NCI-H1436 (cell line): ENCODE results near the gene GID8.
A peak's percentile ranks its signal among the peaks of the same experiment; 100 is the strongest.

Experiments
- DNase-seq: peaks from one replicate; lab custom pipeline; 2025; lab: John Stamatoyannopoulos, UW

The GID8 gene

DNA sequence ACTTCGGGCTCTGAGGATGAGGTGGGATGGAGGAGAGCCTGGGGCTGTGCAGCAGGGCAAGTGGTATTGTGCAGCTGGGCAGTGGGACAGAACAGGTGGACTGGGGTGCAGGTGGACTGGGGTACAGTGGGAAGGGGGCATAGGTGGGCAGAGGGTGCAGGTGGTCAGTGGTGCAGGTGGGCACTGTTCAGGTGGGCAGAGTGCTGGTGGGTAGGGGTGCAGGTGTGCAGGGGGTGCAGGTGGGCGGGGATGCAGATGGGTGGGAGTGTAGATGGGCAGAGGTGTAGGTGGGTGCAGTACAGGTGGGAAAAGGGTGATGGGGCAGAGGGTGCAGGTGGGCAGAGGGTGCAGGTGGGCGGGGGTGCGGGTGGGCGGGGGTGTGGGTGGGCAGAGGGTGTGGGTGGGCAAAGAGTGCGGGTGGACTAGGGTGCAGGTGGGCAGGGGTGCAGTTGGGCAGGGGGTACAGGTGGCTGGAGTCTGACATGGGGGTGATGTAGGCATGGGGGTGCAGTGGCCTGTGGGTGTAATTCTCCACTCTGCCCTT is 48.4 kb downstream of the GID8 start:
- DNase-seq, result no peak

DNA sequence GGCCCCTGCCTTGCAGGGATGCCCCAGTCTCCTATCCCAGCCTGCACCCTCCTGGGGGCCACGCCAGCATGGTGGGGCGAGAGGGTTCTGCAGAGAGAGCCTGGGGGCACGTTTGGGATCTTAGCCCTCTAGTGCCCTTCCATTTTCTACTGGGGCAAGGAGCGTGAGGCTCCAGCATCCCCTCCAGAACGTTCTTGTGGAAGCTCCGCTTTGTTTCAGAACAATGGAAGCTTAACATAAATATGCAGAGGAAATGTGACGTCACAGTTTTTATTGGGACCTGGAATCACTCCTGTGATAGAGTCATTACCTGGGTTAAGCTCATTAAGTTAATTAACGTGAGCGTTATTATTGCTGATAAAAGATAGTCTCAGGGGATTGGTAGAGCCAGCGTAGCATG is 49.2 kb downstream of the GID8 start:
- peak; percentile 44 for DNase-seq

DNA sequence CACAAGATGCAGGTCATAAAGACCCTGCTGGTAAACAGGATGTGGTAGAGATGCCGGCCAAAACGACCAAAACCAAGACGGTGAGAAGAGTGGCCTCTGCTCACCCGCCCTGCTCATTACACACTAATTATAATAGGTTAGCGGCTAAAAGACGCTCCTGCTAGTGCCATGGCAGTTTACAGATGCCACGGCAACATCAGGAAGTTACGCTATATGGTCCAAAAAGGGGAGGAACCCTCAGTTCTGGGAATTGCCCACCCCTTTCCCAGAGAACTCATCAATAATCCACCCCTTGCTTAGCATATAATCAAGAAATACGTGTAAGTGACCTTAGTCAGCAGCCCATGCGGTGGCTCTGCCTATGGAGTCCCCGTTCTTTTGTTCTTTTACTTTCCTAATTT is 51.3 kb downstream of the GID8 start:
- DNase-seq, result no peak

- no peak for DNase-seq
Measured at GRCh38 chr20:62990306-62990825, 52.4 kb downstream of the GID8 start.

DNA sequence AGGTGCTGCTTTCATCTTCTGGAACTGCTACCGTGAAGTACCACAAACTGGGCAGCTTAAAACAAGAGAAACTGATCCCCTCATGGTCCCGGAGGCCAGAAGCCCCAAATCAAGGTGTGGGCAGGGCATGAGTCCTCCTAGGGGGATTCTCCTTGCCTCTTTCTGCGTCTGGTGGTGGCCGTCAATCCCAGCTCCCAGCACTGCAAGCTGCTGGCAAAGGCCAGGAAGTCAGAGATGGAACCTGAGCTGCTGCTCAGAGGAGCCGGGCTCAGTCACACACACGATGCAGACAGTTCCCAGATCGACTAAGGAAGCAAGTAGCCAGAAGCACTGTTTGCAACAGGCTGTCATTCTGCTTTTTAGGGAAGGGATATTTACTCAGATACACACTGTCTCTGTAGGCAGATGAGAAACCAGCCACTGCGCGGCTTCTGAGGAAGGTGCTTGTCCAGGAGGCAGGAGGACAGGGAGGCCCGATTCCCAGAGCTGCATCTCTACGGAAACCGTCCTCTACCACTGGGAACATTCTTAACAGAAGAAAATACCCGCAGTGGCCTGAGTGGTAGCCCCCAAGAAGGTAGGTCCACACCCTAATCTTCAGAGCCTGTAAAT is 53.4 kb downstream of the GID8 start:
- DNase-seq, result no peak

DNA sequence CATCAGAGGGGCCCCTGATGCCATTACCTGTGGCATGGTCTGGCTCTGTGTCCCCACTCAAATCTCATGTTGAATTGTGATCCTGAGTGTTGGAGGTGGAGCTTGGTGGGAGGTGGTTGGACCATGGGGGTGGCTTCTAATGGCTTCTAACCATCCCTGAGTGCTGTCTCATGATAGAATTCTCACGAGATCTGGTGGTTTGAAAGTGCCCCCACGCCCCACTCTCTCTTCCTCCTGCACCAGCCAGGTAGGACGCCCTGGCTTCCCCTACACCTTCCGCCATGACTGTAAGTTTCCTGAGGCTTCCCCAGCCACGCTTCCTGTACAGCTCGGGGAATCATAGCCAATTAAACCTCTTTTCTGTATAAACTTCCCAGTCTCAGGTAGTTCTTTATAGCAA is 53.9 kb downstream of the GID8 start:
- no peak for DNase-seq

DNA sequence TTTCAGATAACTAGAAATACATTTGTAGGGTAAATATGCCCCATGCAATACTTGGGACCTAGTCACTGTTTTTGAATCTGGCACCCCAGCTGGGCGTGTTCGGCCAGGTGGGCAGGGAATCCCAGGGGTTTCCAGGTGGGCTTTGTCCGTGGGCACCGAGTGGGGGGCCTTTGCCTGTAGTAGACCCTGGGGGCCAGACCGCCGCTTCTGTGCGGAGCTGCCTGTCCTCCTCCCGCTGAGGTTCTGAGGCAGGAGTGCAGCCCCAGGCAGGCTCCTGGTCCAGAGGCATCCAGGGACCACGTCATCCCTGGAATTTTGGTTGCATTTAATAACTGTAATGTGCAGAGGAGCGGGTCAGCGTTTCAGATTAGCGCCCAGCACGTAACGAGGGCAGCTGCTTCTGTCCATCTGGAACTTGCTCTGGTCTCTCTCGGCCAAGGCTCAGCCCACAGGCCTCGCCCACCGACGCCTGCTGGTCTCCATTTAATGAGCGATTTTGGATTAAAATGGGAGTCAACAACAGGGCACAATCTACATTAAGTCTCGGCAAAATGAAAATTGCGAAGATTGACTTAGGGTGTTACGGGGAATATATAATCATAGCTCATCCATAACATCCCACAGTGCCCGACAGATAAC is 56.0 kb downstream of the GID8 start:
- no peak for DNase-seq

DNA sequence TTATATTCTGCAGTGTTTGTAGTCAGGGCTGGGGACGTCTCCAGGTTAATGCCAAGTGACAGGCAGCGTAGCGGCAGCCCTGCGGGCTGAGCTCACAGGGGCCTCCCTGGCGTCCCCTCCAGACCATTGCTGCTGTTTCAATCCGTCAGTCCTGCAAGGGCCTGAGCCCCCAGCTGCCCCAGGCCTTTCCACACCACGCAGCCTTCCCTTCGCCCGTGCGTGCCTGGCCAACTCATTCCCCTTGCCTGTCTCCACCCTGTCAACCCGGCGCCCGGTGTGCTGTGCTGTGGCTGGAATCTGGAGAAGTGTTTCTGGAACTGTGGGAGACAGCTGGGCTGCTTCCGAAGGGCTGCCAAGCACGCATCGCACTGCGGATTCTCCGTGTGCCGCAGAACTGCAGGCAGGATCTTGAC is 56.9 kb downstream of the GID8 start:
- DNase-seq, result no peak

GRCh38 chr20:62995481-62995880 is 57.5 kb downstream of the GID8 start:
- DNase-seq, result no peak

- no peak for DNase-seq
Measured at GRCh38 chr20:62995898-62996595, 58.1 kb downstream of the GID8 start.

DNA sequence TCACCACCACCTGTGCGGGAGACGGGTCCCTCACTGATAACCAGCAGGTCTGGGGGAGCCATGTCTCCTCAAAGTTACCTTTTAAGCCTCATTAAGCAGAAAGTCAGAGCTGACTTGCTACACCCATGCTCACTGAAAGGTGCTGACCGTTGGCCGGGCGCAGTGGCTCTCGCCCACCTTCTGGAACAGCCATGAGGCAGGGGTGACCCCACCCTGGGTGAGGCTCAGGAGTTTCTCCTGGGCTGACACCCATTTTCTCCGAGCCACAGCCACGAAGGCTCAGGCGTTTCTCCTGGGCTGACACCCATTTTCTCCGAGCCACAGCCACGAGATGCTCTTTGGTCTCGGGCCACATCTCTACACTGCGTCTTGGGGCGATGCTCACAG is 58.6 kb downstream of the GID8 start:
- no peak for DNase-seq

DNA sequence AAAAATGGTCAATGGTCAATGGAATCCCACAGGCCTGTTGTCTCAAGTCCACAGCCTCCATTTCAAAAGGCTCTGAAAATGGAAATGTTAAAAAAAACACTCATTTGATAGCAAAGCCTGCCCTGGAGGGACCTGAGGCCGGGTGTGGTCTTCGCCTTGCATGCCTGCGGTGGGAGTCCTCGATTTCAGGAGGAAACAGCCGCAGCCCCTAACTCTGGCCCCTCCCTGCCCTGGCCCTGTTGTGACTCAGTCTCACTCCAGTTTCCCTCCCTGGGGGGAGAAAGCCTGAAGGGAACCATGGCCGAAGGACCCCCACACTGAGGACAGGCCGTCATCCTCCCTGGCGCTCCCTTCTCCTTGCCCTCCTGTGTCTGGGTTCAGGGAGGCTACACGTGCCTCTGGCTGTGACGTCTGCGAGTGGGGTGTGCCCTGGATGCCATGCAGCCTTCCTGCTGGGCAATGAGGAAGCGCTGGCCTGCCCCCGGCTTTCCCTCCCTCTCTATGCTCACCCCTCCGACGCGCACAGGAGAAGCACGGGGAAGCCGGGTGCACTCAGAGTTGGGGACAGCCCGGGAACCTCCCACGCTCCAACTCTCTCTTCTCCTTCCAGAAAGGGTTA is 59.6 kb downstream of the GID8 start:
- DNase-seq, result no peak
